HepG2 (cell line): ENCODE results near the gene SLC38A3. TPM values are rescaled to one million over a fixed set of nuclear protein-coding genes. Genes with fewer than 3 reads are reported as not detected.

Experiments used
- ATAC-seq: fragments of 200-7000 bp; cut with Tn5 transposase; 3 replicates; pipeline ENCODE4 v1.9.1; 2020; ENCODE audit warnings: mild to moderate bottlenecking, moderate library complexity
- BruUV-seq: library from RNA; stranded (reverse); fragments of 400-500 nt; replicated peaks from 2 replicates; lab custom pipeline; 2021; lab: Mats Ljungman, UMichigan
- CTCF ChIA-PET: fragments of 300-600 bp; formaldehyde crosslinking; extraction: SDS; loops from one replicate; lab custom pipeline; 2021; ENCODE audit warnings: low total read pairs, inconsistent platforms, low intra/inter-chr PET ratio; lab: Yijun Ruan, JAX
- POLR2A ChIA-PET: fragments of 350-600 bp; sonication (Branson Sonifier 250); formaldehyde crosslinking; loops from one replicate; lab custom pipeline; 2020; ENCODE audit warnings: antibody characterized with exemption, inconsistent platforms; lab: Yijun Ruan, JAX
- DNase-seq: peaks from one replicate; pipeline ENCODE4 v3.0.0-alpha.2; 2015; ENCODE audit warnings: low spot score
- FAIRE-seq: peaks from 3 replicates; lab custom pipeline; 2011; peaks lifted over from hg19 to GRCh38; lab: Jason Lieb, UNC
- H2AFZ ChIP-seq: one replicate; pipeline ENCODE4 v1.6.1; 2011; ENCODE audit warnings: low read length, inconsistent platforms
- H3K27ac ChIP-seq: fragments of 300-600 bp; 3 replicates; pipeline ENCODE4 v1.8.0; 2011; ENCODE audit warnings: mixed run types, mild to moderate bottlenecking, mixed read lengths, low read length, inconsistent platforms; ENCODE audit not compliant: insufficient read depth; ENCODE audit errors: extremely low read length
- H3K27me3 ChIP-seq, 2 experiments: fragments of 200-600 bp in 1 of 2; 2 replicates in 1 of 2; 3 replicates in 1 of 2; pipeline versions ENCODE4 v1.6.0 to v1.8.0; 2011; ENCODE audit warnings: low read length in 2 of 2, mild to moderate bottlenecking in 2 of 2, moderate library complexity in 2 of 2, inconsistent platforms in 1 of 2; ENCODE audit not compliant: insufficient read depth in 2 of 2, control insufficient read depth in 1 of 2
- H3K36me3 ChIP-seq, 2 experiments: fragments of 200-600 bp in 1 of 2; replicated peaks in 1 of 2; 2 replicates in 1 of 2; 3 replicates in 1 of 2; pipeline versions ENCODE4 v1.5.1 to v1.8.0; 2011; ENCODE audit warnings: low read length in 2 of 2, inconsistent platforms in 1 of 2; ENCODE audit not compliant: insufficient read depth in 2 of 2, control insufficient read depth in 1 of 2
- H3K4me1 ChIP-seq: 2 replicates; pipeline ENCODE4 v1.5.1; 2012; ENCODE audit warnings: low read length, inconsistent platforms; ENCODE audit not compliant: insufficient read depth
- H3K4me2 ChIP-seq: 2 replicates; pipeline ENCODE4 v1.6.0; 2011; ENCODE audit warnings: low read depth, low read length, inconsistent platforms
- H3K4me3 ChIP-seq, 3 experiments: fragments of 200-600 bp in 1 of 3; sonication (generic), shearing (Covaris generic) in 1 of 3; replicated peaks in 1 of 3; 2 replicates each; pipeline ENCODE4 v1.5.1; 2011 to 2016; ENCODE audit warnings: low read length in 3 of 3, inconsistent platforms in 2 of 3, low read depth in 2 of 3, mild to moderate bottlenecking in 2 of 3, control low read depth in 1 of 3, mixed read lengths in 1 of 3; ENCODE audit not compliant: insufficient read depth in 1 of 3
- H3K79me2 ChIP-seq: one replicate; pipeline ENCODE4 v1.6.1; 2011; ENCODE audit warnings: low read length, inconsistent platforms; ENCODE audit not compliant: insufficient read depth
- H3K9ac ChIP-seq: 2 replicates; pipeline ENCODE4 v1.6.0; 2011; ENCODE audit warnings: mild to moderate bottlenecking, low read depth, low read length, inconsistent platforms; ENCODE audit not compliant: insufficient read depth
- H3K9me3 ChIP-seq: 2 replicates; pipeline ENCODE4 v1.5.1; 2012; ENCODE audit warnings: mild to moderate bottlenecking, low read length
- H4K20me1 ChIP-seq: 2 replicates; pipeline ENCODE4 v1.6.0; 2011; ENCODE audit warnings: inconsistent platforms, mild to moderate bottlenecking, low read length, moderate library complexity; ENCODE audit not compliant: insufficient read depth
- DNMT1 ChIP-seq: sonication (generic); formaldehyde crosslinking; IDR thresholded peaks from 2 replicates; pipeline ENCODE4 v1.5.1; 2020; ENCODE audit warnings: mild to moderate bottlenecking, missing genetic modification reagents
- E2F5 ChIP-seq: sonication (generic); formaldehyde crosslinking; conservative IDR thresholded peaks from 2 replicates; pipeline ENCODE4 v1.4.0; 2020; ENCODE audit warnings: missing genetic modification reagents
- HNF4G ChIP-seq, 2 experiments: sonication (generic) in 1 of 2; formaldehyde crosslinking in 1 of 2; IDR thresholded peaks; 2 replicates each; pipeline versions ENCODE4 v1.4.0 to v1.6.1; 2011 to 2020; ENCODE audit warnings: borderline replicate concordance in 2 of 2, low read depth in 2 of 2, mild to moderate bottlenecking in 2 of 2, low read length in 1 of 2, missing genetic modification reagents in 1 of 2, moderate library complexity in 1 of 2
- HOXA9 ChIP-seq: sonication (generic); formaldehyde crosslinking; IDR thresholded peaks from 2 replicates; pipeline ENCODE4 v1.8.1; 2022; ENCODE audit warnings: missing genetic modification reagents, mild to moderate bottlenecking, moderate library complexity, borderline replicate concordance
- KLF11 ChIP-seq: IDR thresholded peaks from 2 replicates; pipeline ENCODE4 v1.6.1; 2016; ENCODE audit warnings: missing compliant biosample characterization
- MIER2 ChIP-seq: IDR thresholded peaks from 2 replicates; pipeline ENCODE4 v1.6.1; 2016; ENCODE audit warnings: missing biosample characterization, missing genetic modification reagents
- NFRKB ChIP-seq: fragments of 450-650 bp; IDR thresholded peaks from 2 replicates; pipeline ENCODE4 v1.6.1; 2017
- NKX3-1 ChIP-seq: sonication (generic); formaldehyde crosslinking; IDR thresholded peaks from 2 replicates; pipeline ENCODE4 v1.5.0; 2020; ENCODE audit warnings: missing genetic modification reagents
- NR3C1 ChIP-seq: sonication (generic); formaldehyde crosslinking; IDR thresholded peaks from 2 replicates; pipeline ENCODE4 v1.4.0; 2020; ENCODE audit warnings: missing genetic modification reagents
- PAX8 ChIP-seq: sonication (generic); formaldehyde crosslinking; IDR thresholded peaks from 2 replicates; pipeline ENCODE4 v1.8.0; 2022; ENCODE audit warnings: mild to moderate bottlenecking, missing genetic modification reagents, borderline replicate concordance
- ZBTB38 ChIP-seq: sonication (generic); formaldehyde crosslinking; IDR thresholded peaks from 2 replicates; pipeline ENCODE4 v1.5.1; 2020; ENCODE audit warnings: mild to moderate bottlenecking, missing genetic modification reagents
- ZBTB42 ChIP-seq: sonication (generic); formaldehyde crosslinking; IDR thresholded peaks from 2 replicates; pipeline ENCODE4 v1.5.0; 2020; ENCODE audit warnings: mild to moderate bottlenecking, missing genetic modification reagents
- ZFX ChIP-seq: sonication (generic); formaldehyde crosslinking; IDR thresholded peaks from 2 replicates; pipeline ENCODE4 v1.4.0; 2020; ENCODE audit warnings: mild to moderate bottlenecking, low read depth, missing genetic modification reagents, moderate library complexity
- ZNF101 ChIP-seq: sonication (generic); formaldehyde crosslinking; IDR thresholded peaks from 2 replicates; pipeline ENCODE4 v1.4.0; 2020; ENCODE audit warnings: mild to moderate bottlenecking, low read depth, missing genetic modification reagents, borderline replicate concordance
- ZNF33B ChIP-seq: sonication (generic); formaldehyde crosslinking; IDR thresholded peaks from 2 replicates; pipeline ENCODE4 v1.5.1; 2020; ENCODE audit warnings: mild to moderate bottlenecking, missing genetic modification reagents
- ZNF382 ChIP-seq: sonication (generic); formaldehyde crosslinking; IDR thresholded peaks from 2 replicates; pipeline ENCODE4 v1.5.0; 2020; ENCODE audit warnings: missing genetic modification reagents, mild to moderate bottlenecking, borderline replicate concordance
- ZSCAN31 ChIP-seq: sonication (generic); formaldehyde crosslinking; IDR thresholded peaks from 2 replicates; pipeline ENCODE4 v1.5.0; 2020; ENCODE audit warnings: low read depth, mild to moderate bottlenecking, missing genetic modification reagents
- WGBS: methylation state at CpG from one replicate; pipeline ENCODE4 v1.1.6; 2017; ENCODE audit warnings: low lambda C conversion rate; 5-methylcytosine and 5-hydroxymethylcytosine counted together
- in situ Hi-C: cut with HindIII; loops from 2 replicates; pipeline ENCODE4 v1.10.0; 2017; ENCODE audit warnings: low pct_unique_long_range_greater_than_20kb; ENCODE audit not compliant: extremely low pct_ligation_motif_present
- intact Hi-C: fragments of 100-400 bp; cut with micrococcal nuclease; formaldehyde crosslinking; loops from one replicate; pipeline ENCODE4 v1.10.0; 2022; ENCODE audit not compliant: unreplicated experiment
- polyA plus RNA-seq, 8 experiments: library from polyadenylated mRNA; depleted of rRNA in 3 of 8; stranded (reverse) in 7 of 8; unstranded in 1 of 8; fragments of >200 nt; fragmentation: Illumina TruSeq in 4 of 8; extraction: Trizol in 4 of 8; gene quantifications; 2 replicates each; pipeline versions ENCODE4 v1.2.1 to v1.2.3, GENCODE V29; 2011 to 2016; ENCODE audit warnings: low read depth in 4 of 8, missing spikeins in 1 of 8, mixed read lengths in 1 of 8; ENCODE audit not compliant: insufficient read depth in 1 of 8
- total RNA-seq, 5 experiments: library from RNA; depleted of rRNA; stranded (reverse); fragments of >200 nt; fragmentation: Illumina TruSeq; extraction: Trizol; gene quantifications; 2 replicates each; pipeline ENCODE4 v1.2.3, GENCODE V29; 2016; ENCODE audit warnings: low read depth in 1 of 5

SLC38A3 gene
- total and polyA plus RNA-seq, 2 of the 13 experiments (the other 11 are each of a cell fraction or from before 2014, with no cell fraction given) = 29.8 to 164 TPM

GRCh38 chr3:50258029-50258680, 53.1 kb downstream of the SLC38A3 start:
- no TSS peak for BruUV-seq
- CTCF ChIA-PET = interaction anchor here (1.1 to 3.1 kb wide), 3 partner anchors 15 to 66 kb away, joined by 4 to 81 read pairs (median 26); no protein-coding TSS in a partner anchor
- Histone ChIP-seq H3K27me3 (no peaks in the 10 kb centered on the region), H3K27ac (no peak overlapping the region), H3K4me3 (no peak overlapping the region), H3K36me3 (peaks cover 16 to 28% of the 10 kb centered on the region in 2 experiments), H2AFZ (no peak overlapping the region), H3K9ac (no peak overlapping the region), H3K4me2 (no peak overlapping the region), H4K20me1 (no peaks in the 10 kb centered on the region), H3K79me2 (peaks cover 12% of the 10 kb centered on the region), H3K9me3 (no peaks in the 10 kb centered on the region), H3K4me1 (peaks cover 45% of the 10 kb centered on the region)
- DNase-seq (no peak), FAIRE-seq (no peak), ATAC-seq (no peak)
- intact Hi-C loops = no loop called here
- POLR2A ChIA-PET = interaction anchor here (0.6 to 8.0 kb wide), 5 partner anchors 13 to 66 kb away, joined by 3 to 155 read pairs (median 8); partner anchors contain the start of genes GNAI2 and SEMA3B
- 98% methylated on average over 13 of the region's 17 CpGs for WGBS
- in situ Hi-C loops = no loop called here
- TF ChIP-seq ZFX (no peak), KLF11 (no peak), HNF4G (IDR thresholded peaks at IDR 0.05; ENCODE audit: borderline replicate concordance, low read depth, low read length) (no peak), HNF4G (CRISPR knock-in tag; IDR thresholded peaks at IDR 0.05; ENCODE audit: borderline replicate concordance, low read depth) (no peak), ZBTB38 (CRISPR knock-in tag) (no peak), MIER2 (CRISPR knock-in tag) (no peak), ZNF33B (no peak), ZNF101 (CRISPR knock-in tag) (no peak), NFRKB (no peak), E2F5 (CRISPR knock-in tag) (no peak), ZNF382 (no peak), PAX8 (no peak), NR3C1 (no peak), DNMT1 (CRISPR knock-in tag) (no peak), ZBTB42 (CRISPR knock-in tag) (no peak), NKX3-1 (CRISPR knock-in tag) (no peak), ZSCAN31 (CRISPR knock-in tag) (no peak), HOXA9 (CRISPR knock-in tag) (no peak)
